NCI-H1092 treated with DMSO at 0.1 percent for 48 hours (cell line): ENCODE results near the gene SSC5D.
"Not testable (repeated sequence)": the region's sequence is repeated elsewhere in the genome, so short reads cannot be mapped to it uniquely, and the experiment has no call there.

ENCODE experiments used
- DNase-seq: peaks from one replicate; lab custom pipeline; 2025; lab: John Stamatoyannopoulos, UW

SSC5D gene

GRCh38 chr19:55503502-55504251 lies 15.4 kb downstream of the SSC5D start:
- DNase-seq: peak; percentile 90

- DNase-seq: no peak
These were observed 16.0 kb downstream of the SSC5D start for GRCh38 chr19:55504252-55504603.

- DNase-seq: no peak
These were observed 16.7 kb downstream of the SSC5D start for GRCh38 chr19:55504981-55505380.

GRCh38 chr19:55508120-55508519 lies 19.9 kb downstream of the SSC5D start:
- DNase-seq: no peak

- DNase-seq: peak; percentile 78
These were observed 28.8 kb downstream of the SSC5D start for GRCh38 chr19:55516878-55517620.

GRCh38 chr19:55519451-55520311 lies 31.4 kb downstream of the SSC5D start:
- DNase-seq: no peak

- DNase-seq: no peak
These were observed 32.6 kb downstream of the SSC5D start for GRCh38 chr19:55520691-55521292.

GRCh38 chr19:55525289-55526101 lies 37.3 kb downstream of the SSC5D start:
- DNase-seq: no peak

- peak; percentile 87 for DNase-seq
These were observed 38.3 kb downstream of the SSC5D start for GRCh38 chr19:55526216-55527196.

- DNase-seq: no peak
These were observed 39.2 kb downstream of the SSC5D start for GRCh38 chr19:55527197-55528029.

GRCh38 chr19:55528030-55528803 lies 40.0 kb downstream of the SSC5D start:
- peak; percentile 94 for DNase-seq

GRCh38 chr19:55529636-55530234 lies 41.5 kb downstream of the SSC5D start:
- no peak for DNase-seq

GRCh38 chr19:55530996-55531395 lies 42.8 kb downstream of the SSC5D start:
- no peak for DNase-seq

- not testable (repeated sequence) for DNase-seq
These were observed 46.0 kb downstream of the SSC5D start for GRCh38 chr19:55534280-55534679.

GRCh38 chr19:55535173-55535964 lies 47.1 kb downstream of the SSC5D start:
- no peak for DNase-seq

GRCh38 chr19:55535965-55536350 lies 47.7 kb downstream of the SSC5D start:
- no peak for DNase-seq

GRCh38 chr19:55536366-55536765 lies 48.1 kb downstream of the SSC5D start:
- DNase-seq: no peak
